ENCODE measurements around the gene SCT. TPM values are rescaled to one million over a fixed set of nuclear protein-coding genes. Genes with fewer than 3 reads are reported as not detected.

SCT gene
- total and polyA plus RNA-seq, 2 donors (not counting 1 experiment from before 2014, with no cell fraction given), result not detected

DNA sequence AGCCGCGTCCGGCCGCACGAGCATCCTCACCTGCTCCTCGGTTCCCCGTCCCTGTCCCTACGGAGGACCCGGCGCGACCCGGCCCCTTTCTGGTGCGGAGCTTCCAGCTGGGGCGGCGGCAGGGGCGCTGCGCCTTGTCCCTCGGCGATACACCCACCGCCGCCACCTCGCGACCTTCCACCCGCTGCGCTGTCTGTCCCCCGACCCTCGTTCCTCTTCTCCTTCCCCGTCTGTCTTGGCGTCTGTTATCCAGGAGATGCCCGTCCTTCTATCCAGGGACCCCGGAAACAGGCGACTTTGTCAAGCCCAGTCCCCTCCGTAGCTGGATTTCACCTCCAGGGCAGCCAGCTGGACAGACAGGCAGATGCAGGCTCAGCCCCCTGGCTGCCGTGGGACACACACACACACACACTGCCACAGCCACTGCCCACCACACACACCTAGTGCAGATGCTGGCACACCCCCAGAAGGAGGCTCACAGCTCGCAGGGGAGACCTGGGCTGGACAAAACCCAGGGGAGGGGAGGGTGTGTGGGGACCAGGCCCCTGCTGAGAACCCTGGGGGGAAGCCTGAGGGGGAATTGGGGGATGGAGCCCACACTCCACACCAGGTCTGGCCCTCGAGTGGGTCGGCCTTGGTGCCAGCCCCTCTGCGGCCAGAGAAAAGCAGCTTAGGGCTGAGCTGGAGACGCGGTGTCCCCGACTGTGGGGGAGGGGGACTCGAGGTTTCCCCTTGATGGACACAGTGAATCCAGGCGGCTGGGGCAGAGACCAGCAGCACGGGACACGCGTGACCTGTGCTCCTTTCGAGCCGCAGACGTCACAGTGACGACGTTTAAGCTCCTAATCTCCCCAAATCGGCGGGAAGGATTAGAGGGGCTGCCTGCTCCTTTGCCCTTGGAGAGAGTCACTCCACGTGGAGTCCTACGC, 10.9 kb upstream of the SCT start:
- no peak overlapping the region for H3K4me3 ChIP-seq (ENCODE audit: control extremely low read depth in 1 of 5, extremely low read depth in 1 of 5, insufficient read depth in 1 of 5, low read depth in 2 of 5, low read length in 4 of 5)
- CTCF ChIA-PET, result no interaction called here
- Mint-ChIP-seq H3K4me1 (peaks cover 21% of the 10 kb centered on the region), H3K4me3 (peak overlapping the region; percentile 64), H3K27me3 (peaks cover 28% of the 10 kb centered on the region), H3K27ac (no peak overlapping the region), H3K9me3 (ENCODE audit: insufficient read depth) (no peaks in the 10 kb centered on the region)
- H3K36me3 ChIP-seq (replicated peaks in 1 of 2; ENCODE audit: control extremely low read depth in 1 of 2, control insufficient read depth in 1 of 2, extremely low read depth in 1 of 2, insufficient read depth in 2 of 2, low read length in 1 of 2), result no peaks in the 10 kb centered on the region
- intact Hi-C loops (cut with micrococcal nuclease), result no loop called here
- H3K9me3 ChIP-seq (ENCODE audit: control extremely low read depth in 1 of 3, control insufficient read depth in 2 of 3, insufficient read depth in 1 of 3, low read length in 2 of 3), result peaks cover 0 to 7% (median 0%) of the 10 kb centered on the region in 3 donors
- peaks cover 16% of the 10 kb centered on the region for H4K20me1 ChIP-seq (ENCODE audit: control insufficient read depth, insufficient read depth, low read length, poor library complexity, severe bottlenecking)
- 38% methylated on average over 51 of the region's 55 CpGs for WGBS (ENCODE audit: insufficient coverage)
- TF ChIP-seq, protein P1, sequence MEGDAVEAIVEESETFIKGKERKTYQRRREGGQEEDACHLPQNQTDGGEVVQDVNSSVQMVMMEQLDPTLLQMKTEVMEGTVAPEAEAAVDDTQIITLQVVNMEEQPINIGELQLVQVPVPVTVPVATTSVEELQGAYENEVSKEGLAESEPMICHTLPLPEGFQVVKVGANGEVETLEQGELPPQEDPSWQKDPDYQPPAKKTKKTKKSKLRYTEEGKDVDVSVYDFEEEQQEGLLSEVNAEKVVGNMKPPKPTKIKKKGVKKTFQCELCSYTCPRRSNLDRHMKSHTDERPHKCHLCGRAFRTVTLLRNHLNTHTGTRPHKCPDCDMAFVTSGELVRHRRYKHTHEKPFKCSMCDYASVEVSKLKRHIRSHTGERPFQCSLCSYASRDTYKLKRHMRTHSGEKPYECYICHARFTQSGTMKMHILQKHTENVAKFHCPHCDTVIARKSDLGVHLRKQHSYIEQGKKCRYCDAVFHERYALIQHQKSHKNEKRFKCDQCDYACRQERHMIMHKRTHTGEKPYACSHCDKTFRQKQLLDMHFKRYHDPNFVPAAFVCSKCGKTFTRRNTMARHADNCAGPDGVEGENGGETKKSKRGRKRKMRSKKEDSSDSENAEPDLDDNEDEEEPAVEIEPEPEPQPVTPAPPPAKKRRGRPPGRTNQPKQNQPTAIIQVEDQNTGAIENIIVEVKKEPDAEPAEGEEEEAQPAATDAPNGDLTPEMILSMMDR (IDR thresholded peaks at IDR 0.05), result no peak
- H3K27ac ChIP-seq (ENCODE audit: low read length in 2 of 2), result no peak overlapping the region
- peak overlapping the region; percentile 63 for H3K4me2 ChIP-seq (replicated peaks; ENCODE audit: low read depth, low read length, poor library complexity, severe bottlenecking)
- peaks cover 2% of the 10 kb centered on the region for H3K79me2 ChIP-seq (ENCODE audit: control insufficient read depth, insufficient read depth, low read length)
- H3K4me1 ChIP-seq (ENCODE audit: control insufficient read depth in 2 of 2, insufficient read depth in 2 of 2, low read length in 2 of 2), result peaks cover 24 to 28% of the 10 kb centered on the region in 2 donors
- no peak for ATAC-seq (ENCODE audit: low read depth)
- no peak overlapping the region for H3K9ac ChIP-seq (ENCODE audit: low read length)
- POLR2A ChIA-PET, result no interaction called here
- DNase-seq, result peak; percentile 38
- no peak overlapping the region for H2AFZ ChIP-seq (ENCODE audit: insufficient read depth, low read depth, low read length, poor library complexity, severe bottlenecking)
- peaks cover 0 to 38% (median 20%) of the 10 kb centered on the region in 4 experiments for H3K27me3 ChIP-seq (replicated peaks in 1 of 4; ENCODE audit: control extremely low read depth in 1 of 4, control insufficient read depth in 3 of 4, insufficient read depth in 4 of 4, low read length in 3 of 4)

DNA sequence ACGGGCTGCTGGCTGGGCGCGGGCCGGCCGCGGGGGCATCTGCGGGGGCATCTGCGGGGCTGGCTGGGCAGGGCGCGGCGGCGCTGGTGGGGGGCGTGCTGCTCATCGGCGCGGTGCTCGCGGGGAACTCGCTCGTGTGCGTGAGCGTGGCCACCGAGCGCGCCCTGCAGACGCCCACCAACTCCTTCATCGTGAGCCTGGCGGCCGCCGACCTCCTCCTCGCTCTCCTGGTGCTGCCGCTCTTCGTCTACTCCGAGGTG, 10.3 kb upstream of the SCT start:
- intact Hi-C loops (cut with micrococcal nuclease), result no loop called here
- CTCF ChIA-PET, result no interaction called here
- H3K4me1 Mint-ChIP-seq, result peaks cover 21% of the 10 kb centered on the region

More for the DNA sequence above, 10.3 kb upstream of the SCT start:
- Histone ChIP-seq H3K27ac (ENCODE audit: low read length in 2 of 2) (no peak overlapping the region), H3K36me3 (replicated peaks in 1 of 2; ENCODE audit: control extremely low read depth in 1 of 2, control insufficient read depth in 1 of 2, extremely low read depth in 1 of 2, insufficient read depth in 2 of 2, low read length in 1 of 2) (no peaks in the 10 kb centered on the region), H3K4me3 (ENCODE audit: control extremely low read depth in 1 of 5, extremely low read depth in 1 of 5, insufficient read depth in 1 of 5, low read depth in 2 of 5, low read length in 4 of 5) (no peak overlapping the region), H2AFZ (ENCODE audit: insufficient read depth, low read depth, low read length, poor library complexity, severe bottlenecking) (no peak overlapping the region), H3K4me1 (ENCODE audit: control insufficient read depth in 2 of 2, insufficient read depth in 2 of 2, low read length in 2 of 2) (peaks cover 24 to 28% of the 10 kb centered on the region in 2 donors), H3K27me3 (replicated peaks in 1 of 4; ENCODE audit: control extremely low read depth in 1 of 4, control insufficient read depth in 3 of 4, insufficient read depth in 4 of 4, low read length in 3 of 4) (peaks cover 0 to 38% (median 20%) of the 10 kb centered on the region in 4 experiments), H3K9me3 (ENCODE audit: control extremely low read depth in 1 of 3, control insufficient read depth in 2 of 3, insufficient read depth in 1 of 3, low read length in 2 of 3) (peaks cover 0 to 7% (median 0%) of the 10 kb centered on the region in 3 donors), H3K4me2 (replicated peaks; ENCODE audit: low read depth, low read length, poor library complexity, severe bottlenecking) (peak overlapping the region; percentile 63), H3K79me2 (ENCODE audit: control insufficient read depth, insufficient read depth, low read length) (no peaks in the 10 kb centered on the region), H4K20me1 (ENCODE audit: control insufficient read depth, insufficient read depth, low read length, poor library complexity, severe bottlenecking) (peaks cover 16% of the 10 kb centered on the region), H3K9ac (ENCODE audit: low read length) (no peak overlapping the region)
- ATAC-seq (ENCODE audit: low read depth) (no peak), DNase-seq (no peak)
- TF ChIP-seq EZH2 (IDR thresholded peaks at IDR 0.05; ENCODE audit: borderline replicate concordance, insufficient read depth, low read depth, low read length, poor library complexity, severe bottlenecking), result no peak
- TF ChIP-seq, protein P1 (IDR thresholded peaks at IDR 0.05), result no peak
- Mint-ChIP-seq H3K27ac (no peak overlapping the region), H3K4me3 (peak overlapping the region; percentile 64), H3K27me3 (peaks cover 28% of the 10 kb centered on the region), H3K9me3 (ENCODE audit: insufficient read depth) (no peaks in the 10 kb centered on the region)
- WGBS (ENCODE audit: insufficient coverage), result 4% methylated on average over 34 of the region's 34 CpGs
- POLR2A ChIA-PET, result no interaction called here

All from B cell (primary cell).